RCC 7860 (cell line): ENCODE data around the gene MAST4.

ENCODE experiments used
- DNase-seq: peaks from one replicate; pipeline ENCODE4 v3.0.0-alpha.2; 2015; ENCODE audit warnings: low spot score
- FAIRE-seq: peaks from 2 replicates; lab custom pipeline; 2012; peaks lifted over from hg19 to GRCh38; lab: Jason Lieb, UNC

The MAST4 gene

DNA sequence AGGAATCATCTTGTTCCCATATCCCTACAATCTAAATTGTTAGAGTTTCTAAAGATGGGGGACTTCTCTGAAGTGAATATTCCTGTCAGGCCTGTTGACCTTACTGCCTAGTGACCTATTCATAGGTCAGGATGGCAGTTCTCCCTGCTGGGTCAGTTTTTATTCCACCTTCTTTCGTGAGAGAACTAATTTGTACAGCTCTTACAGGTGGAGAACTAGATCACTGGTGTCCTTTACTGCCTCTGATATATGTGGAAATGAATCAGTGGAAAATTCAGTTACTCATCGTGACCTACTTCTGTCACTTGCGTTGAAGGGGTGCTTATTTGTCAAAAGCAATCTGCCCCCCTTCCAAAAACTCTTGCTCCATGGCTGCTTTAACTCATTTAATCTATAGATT is 435.5 kb downstream of the MAST4 start:
- FAIRE-seq = no peak
- DNase-seq = no peak

- DNase-seq (no peak), FAIRE-seq (no peak)
These were observed 436.9 kb downstream of the MAST4 start for GRCh38 chr5:67032921-67033664.

DNA sequence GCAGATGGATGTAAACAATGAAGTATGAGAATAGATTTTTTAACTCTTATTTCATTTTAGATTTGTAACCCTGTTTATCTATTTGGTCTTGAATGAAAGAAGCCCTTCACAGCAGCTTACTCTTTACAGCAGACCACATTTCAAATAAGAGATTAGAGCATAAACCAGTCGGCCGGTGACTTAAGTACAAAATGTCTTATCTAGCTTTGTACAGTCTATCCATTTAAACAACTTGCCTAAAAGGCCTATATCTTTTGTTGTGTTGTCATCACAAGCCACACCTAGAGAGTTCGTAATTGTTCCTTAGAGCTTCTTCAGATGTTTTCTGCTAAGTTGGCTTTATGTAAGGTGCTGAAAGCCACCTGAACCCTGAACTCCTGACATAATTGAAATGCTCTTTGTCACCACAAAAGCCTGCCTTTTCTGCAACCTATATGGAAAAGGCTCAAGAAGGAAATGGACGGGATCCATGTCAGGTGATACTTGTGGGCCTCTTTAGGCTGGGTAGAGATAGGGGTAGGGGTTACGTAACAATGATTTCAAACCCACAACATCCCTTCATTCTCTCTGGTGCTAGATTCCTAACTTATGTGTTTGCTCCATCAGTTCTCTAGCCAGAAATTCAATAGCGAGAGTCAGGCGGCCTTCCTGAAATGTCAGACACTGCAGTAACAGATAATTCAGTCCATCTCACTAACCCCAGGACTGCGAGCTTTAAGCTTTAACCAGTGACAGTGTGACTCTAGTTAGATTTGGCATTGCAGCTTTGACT is 437.9 kb downstream of the MAST4 start:
- FAIRE-seq (no peak), DNase-seq (no peak)

DNA sequence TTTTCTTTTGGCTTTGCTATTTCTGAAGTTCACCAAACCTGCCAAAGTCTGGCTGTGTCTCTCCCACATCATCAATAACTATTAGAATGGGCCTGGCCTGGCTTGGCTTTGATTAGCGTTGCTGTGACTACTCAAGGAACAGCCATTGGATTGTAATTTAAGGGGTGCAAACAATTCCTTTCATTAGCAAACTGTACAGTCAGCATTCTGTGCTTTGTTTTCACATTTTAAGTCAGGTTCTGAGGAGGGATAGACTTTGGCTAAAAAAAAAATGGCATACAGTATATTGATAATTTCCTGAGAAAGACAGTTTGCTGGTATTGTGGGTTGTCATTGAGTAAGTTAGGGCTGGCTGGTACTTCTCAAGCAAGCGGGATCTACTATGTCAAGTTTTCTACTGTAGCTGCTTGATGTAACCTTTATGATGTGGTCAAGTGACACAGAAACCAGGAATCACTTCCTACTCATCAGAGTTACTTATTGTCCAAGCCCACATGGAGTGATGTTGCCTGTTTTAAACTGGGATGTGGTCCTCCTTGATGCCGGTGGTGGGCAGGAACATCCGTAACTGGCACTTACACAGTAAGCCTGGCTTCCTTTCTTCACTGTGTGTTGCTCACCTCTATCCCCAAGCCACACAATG is 439.0 kb downstream of the MAST4 start:
- DNase-seq (no peak), FAIRE-seq (no peak)

DNA sequence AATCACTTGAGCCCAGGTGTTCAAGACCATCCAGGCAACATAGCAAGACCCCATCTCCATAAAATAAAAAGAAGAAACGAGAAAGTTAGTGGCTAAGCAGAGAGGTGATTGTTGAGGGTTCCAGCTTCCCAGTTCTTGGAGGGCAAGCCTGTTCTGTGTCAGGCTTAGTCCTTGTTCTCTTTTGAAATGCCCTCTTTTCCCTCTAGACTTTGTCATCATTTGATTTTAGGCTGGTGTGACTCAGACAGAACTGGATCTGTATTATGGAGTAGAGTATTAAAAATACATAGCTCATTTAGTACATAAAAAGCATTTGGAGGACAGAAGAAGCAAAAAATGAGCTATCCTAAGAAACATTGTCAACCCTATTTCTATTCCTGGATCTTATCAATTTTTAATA is 441.0 kb downstream of the MAST4 start:
- no peak for FAIRE-seq

DNA sequence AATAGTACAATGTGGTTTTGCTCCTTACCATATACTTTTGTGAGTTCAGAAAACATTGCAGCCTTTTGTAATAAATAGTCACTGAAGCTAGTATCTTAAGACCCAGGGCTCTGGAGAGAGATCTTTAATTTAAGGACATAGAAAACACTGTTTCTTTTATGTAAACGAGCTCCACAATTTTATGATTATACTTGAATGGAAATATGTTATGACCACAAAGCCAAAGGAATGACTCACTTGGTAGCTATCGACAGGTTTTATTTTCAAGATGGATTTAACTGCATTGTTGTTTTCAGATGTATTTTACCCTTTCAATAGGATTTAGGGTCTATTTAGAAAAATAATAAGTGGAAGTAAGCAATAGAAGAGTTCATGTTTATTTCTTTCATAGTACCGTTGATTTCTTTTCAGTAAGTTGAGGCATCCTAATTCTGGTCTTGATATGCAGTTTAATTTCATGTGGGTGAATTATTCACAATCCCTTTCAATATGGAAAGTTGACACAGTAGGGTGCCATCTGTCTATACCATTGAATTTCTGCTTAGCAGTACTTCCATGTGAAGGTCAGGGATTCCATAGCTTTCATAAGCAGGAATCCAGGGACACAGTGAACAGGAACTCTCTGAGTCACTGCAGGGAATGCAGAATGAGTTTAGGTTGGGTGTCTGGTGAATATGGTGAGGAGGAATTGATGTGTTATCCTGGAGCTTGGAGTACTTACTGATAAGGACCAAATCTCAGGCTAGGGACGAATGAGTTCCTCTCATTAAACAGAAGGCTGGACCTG is 442.8 kb downstream of the MAST4 start:
- FAIRE-seq = no peak
- DNase-seq = no peak

More for the DNA sequence above, 441.0 kb downstream of the MAST4 start:
- DNase-seq = no peak

DNA sequence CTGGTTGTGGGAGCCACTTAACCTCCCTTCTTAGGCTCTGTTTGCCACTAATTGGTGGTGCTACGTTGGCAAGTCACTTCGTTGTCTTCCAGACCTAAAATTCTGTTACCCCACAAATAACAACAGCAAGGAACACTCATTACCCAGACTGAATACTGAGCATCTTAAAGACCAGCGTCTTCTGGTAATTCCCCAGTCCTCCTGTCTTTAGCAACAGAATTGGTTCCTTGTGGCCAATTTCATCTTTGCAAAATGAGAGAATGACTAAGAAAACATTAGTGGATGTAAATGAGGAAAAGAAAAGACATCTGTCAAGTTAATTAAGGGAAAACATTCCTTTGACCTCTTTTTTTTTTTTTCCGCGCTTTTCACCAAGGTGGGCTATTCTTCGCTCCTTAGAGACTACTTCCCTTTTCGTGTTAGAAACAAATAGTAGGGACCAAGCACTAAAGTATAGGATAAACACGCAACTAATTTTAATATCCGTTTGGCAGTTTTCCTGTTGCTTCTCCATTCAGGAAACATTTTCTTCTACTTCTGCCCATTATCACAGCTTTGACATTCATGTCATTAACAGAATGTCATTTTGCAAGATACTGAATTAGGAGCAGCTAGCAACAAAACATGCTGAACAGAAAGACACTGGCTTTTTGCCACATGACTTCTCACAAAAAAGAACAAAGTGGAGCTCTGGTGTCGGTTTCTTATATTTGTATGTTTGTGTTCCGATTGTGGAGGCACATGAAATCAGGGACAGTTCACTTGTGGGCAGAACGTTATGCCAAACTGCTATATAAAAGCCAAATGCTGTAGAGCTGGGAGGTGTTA is 446.2 kb downstream of the MAST4 start:
- no peak for DNase-seq
- no peak for FAIRE-seq

DNA sequence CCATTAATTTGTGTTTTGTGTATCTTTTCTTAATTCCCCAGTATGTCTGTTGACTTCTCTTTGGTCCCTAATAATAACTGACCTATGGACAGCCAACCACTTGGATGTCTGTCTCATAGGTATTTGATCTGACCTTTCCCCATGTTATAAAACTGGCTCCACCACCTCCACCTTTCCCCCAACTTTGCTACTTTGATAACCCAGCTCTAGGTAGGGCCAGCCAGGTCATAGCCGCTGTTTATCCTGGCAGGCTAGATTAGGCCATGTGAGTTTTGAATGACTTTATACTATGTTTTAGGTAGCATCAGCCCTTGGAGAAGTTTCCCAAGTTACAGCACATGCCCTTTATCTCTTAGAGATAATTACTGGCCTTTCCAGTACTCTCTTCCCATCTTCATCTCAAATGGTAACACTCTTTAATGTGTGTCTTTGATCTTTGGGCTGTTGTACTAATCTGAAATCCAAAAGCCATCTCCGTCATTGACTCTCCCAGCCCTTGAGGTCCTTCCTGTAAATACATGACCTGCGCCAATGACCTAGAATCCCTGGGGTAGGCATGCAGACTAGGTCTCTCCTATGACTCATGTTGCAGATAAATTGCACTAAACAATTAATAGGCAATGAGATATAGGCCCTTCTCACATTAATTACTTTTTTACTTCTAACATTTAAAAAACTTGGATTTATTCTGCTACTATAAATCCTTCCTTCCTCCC is 447.8 kb downstream of the MAST4 start:
- DNase-seq (no peak), FAIRE-seq (no peak)

- no peak for DNase-seq
- FAIRE-seq = no peak
These were observed 449.9 kb downstream of the MAST4 start for GRCh38 chr5:67045816-67046740.

- no peak for DNase-seq
- FAIRE-seq = no peak
These were observed 451.0 kb downstream of the MAST4 start for GRCh38 chr5:67047160-67047559.

- DNase-seq (no peak), FAIRE-seq (no peak)
These were observed 451.4 kb downstream of the MAST4 start for GRCh38 chr5:67047616-67048015.

DNA sequence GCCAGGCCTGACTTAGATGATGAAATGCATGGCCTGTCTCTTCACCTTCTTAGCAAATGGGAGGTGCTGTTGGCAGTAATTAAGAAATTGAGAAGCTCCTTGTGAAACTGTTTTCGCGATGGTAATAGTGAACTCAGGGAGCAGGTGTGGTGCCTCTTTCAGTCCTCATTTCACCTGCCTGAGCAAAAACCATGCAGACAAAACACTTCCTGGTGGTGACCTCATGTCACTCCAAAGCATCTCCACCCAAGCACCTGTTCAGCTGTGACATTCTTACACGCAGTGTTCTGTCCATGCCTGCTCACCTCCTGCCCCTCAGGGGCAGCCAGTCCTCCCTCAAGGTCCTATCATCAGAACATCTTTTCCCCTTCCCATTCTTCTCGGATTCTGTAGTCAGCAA is 453.9 kb downstream of the MAST4 start:
- DNase-seq (no peak), FAIRE-seq (no peak)

- FAIRE-seq (no peak), DNase-seq (no peak)
These were observed 454.4 kb downstream of the MAST4 start for GRCh38 chr5:67050635-67051034.

DNA sequence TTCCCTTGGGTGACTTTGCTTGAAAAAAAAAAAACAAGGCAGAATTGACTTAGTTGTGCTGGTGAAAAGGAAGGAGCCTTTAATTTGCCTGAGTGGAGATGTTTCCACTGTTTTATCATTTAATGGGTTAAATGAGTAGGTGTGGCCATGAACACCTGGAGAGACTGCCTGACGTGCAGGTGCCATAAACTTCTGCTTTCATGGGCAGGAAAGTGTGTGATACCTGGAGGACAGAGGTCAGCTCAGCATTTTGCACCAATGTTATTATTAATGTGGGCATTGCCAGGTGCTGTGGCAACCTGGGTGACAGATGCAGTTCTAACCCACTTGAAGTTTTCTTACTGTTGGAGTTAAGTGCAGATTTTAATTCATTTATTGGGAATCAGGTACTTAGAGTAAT is 455.0 kb downstream of the MAST4 start:
- no peak for FAIRE-seq
- DNase-seq = no peak

DNA sequence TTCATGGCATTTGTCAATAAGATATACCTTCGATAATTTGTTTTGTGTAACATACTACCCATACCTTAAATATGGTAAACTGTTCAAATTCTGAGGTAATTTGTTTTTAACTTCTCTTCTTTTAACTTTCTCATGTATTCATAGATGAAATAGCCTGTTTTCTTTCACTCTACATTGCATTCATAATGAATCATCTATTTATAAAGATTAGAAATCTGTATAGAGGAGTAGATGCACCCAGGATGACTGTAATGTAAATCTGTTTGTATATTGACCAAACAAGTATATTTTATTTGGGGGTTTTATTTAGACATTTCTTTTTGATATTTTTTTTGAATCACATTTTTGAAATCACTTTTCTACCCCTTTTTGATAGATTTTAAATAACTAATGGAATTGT is 455.8 kb downstream of the MAST4 start:
- no peak for FAIRE-seq
- no peak for DNase-seq

- no peak for FAIRE-seq
- DNase-seq = no peak
These were observed 457.0 kb downstream of the MAST4 start for GRCh38 chr5:67053229-67053628.

DNA sequence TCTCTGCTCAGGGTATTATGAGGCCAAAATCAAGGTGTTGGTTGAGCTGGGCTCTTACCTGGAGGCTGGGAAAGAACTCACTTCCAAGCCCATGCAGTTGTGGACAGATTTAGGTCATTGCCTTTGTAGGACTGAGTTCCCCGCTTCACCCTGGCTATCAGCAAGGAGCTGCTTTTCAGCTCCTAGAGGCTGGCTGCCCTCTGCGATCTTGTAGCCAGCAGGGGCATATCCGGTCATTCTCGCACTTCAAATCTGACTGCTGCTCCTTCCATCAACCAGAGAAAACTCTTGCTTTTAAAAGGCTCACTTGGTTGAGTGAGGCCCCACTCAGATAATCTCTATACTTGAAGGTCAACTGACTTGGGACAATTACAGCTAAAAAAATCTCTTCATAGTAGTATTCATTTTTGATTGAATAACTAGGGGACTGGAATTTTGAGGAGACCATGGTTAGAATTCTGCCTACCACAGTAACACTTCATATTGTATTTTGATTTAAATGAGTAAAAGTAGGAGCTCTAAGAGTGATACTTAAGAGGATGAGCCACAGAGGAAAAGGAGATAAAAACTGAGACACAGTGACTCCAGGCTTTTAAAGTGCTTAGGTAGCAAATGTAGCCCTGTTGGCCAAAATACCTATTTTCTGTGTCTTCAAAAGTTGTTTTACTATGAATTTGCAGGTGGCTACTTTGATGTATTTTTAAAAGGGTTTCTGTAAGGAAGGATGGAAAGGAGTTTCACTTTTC is 463.0 kb downstream of the MAST4 start:
- DNase-seq (no peak), FAIRE-seq (no peak)
